ENCODE results near the gene HDAC9.
A peak's percentile ranks its signal among the peaks of the same experiment; 100 is the strongest.

The HDAC9 gene

GRCh38 chr7:18859318-18859717 lies 363.8 kb downstream of the HDAC9 start:
- DNase-seq (ENCODE audit: insufficient read length, low spot score) (no peak), FAIRE-seq (no peak)
- TF ChIP-seq CTCF (IDR thresholded peaks at IDR 0.05; ENCODE audit: insufficient read depth, missing control alignments) = no peak

- DNase-seq (ENCODE audit: insufficient read length, low spot score) = no peak
- no peak for FAIRE-seq
- TF ChIP-seq CTCF (IDR thresholded peaks at IDR 0.05; ENCODE audit: insufficient read depth, missing control alignments) = no peak
These were observed 364.7 kb downstream of the HDAC9 start for GRCh38 chr7:18860221-18860620.

GRCh38 chr7:18861514-18862118 lies 366.1 kb downstream of the HDAC9 start:
- FAIRE-seq (no peak), DNase-seq (ENCODE audit: insufficient read length, low spot score) (no peak)
- TF ChIP-seq CTCF (IDR thresholded peaks at IDR 0.05; ENCODE audit: insufficient read depth, missing control alignments) = no peak

- TF ChIP-seq CTCF (IDR thresholded peaks at IDR 0.05; ENCODE audit: insufficient read depth, missing control alignments) = no peak
- FAIRE-seq (no peak), DNase-seq (ENCODE audit: insufficient read length, low spot score) (no peak)
These were observed 369.4 kb downstream of the HDAC9 start for GRCh38 chr7:18864967-18865366.

GRCh38 chr7:18866359-18867036 lies 370.9 kb downstream of the HDAC9 start:
- no peak for FAIRE-seq
- no peak for DNase-seq (ENCODE audit: insufficient read length, low spot score)
- TF ChIP-seq CTCF (IDR thresholded peaks at IDR 0.05; ENCODE audit: insufficient read depth, missing control alignments) = no peak

- FAIRE-seq (no peak), DNase-seq (ENCODE audit: insufficient read length, low spot score) (no peak)
- TF ChIP-seq CTCF (IDR thresholded peaks at IDR 0.05; ENCODE audit: insufficient read depth, missing control alignments) = no peak
These were observed 376.8 kb downstream of the HDAC9 start for GRCh38 chr7:18872344-18872743.

- peak; percentile 16 for TF ChIP-seq CTCF (IDR thresholded peaks at IDR 0.05; ENCODE audit: insufficient read depth, missing control alignments)
These were observed 378.3 kb downstream of the HDAC9 start for GRCh38 chr7:18873734-18874336.

More at GRCh38 chr7:18873734-18874336, 378.3 kb downstream of the HDAC9 start:
- FAIRE-seq = no peak
- no peak for DNase-seq (ENCODE audit: insufficient read length, low spot score)
